Esophagus squamous epithelium (tissue), 5 donors: Measurements from ENCODE around the gene ENDOU. TPM values are rescaled to one million over a fixed set of nuclear protein-coding genes. Genes with fewer than 3 reads are reported as not detected.

Experiments used
- DNase-seq: peaks from one replicate; lab custom pipeline; 2025; lab: John Stamatoyannopoulos, UW
- H3K27ac ChIP-seq, 4 donors: fragments of 200-600 bp; sonication (generic); one replicate each; pipeline ENCODE4 v1.5.1; 2016 to 2019; ENCODE audit warnings: mild to moderate bottlenecking in 1 of 4
- H3K27me3 ChIP-seq, 4 donors: fragments of 200-600 bp; sonication (generic); 1 replicate in 3 of 4; 2 replicates in 1 of 4; pipeline versions ENCODE4 v1.5.1 to v1.6.0; 2017 to 2021; ENCODE audit warnings: antibody characterized with exemption in 1 of 4
- H3K36me3 ChIP-seq, 3 donors: fragments of 200-600 bp; sonication (generic); one replicate each; pipeline ENCODE4 v1.5.1; 2016 to 2019
- H3K4me1 ChIP-seq, 3 donors: fragments of 200-600 bp; sonication (generic); one replicate each; pipeline ENCODE4 v1.5.1; 2017 to 2019
- H3K4me3 ChIP-seq, 4 donors: fragments of 200-600 bp; sonication (generic); 1 replicate in 3 of 4; 2 replicates in 1 of 4; pipeline ENCODE4 v1.5.1; 2016 to 2019; ENCODE audit warnings: mild to moderate bottlenecking in 2 of 4, moderate library complexity in 1 of 4
- H3K9me3 ChIP-seq, 3 donors: fragments of 200-600 bp; sonication (generic); one replicate each; pipeline ENCODE4 v1.5.1; 2016 to 2019
- CTCF ChIP-seq, 6 experiments: fragments of 450-650 bp in 4 of 6; fragments of 200-600 bp in 2 of 6; sonication (generic) in 2 of 6; IDR thresholded peaks; one replicate each; pipeline ENCODE4 v1.5.1; 2016 to 2019; ENCODE audit warnings: antibody characterized with exemption in 6 of 6, mild to moderate bottlenecking in 4 of 6, moderate library complexity in 4 of 6
- POLR2A ChIP-seq, 4 donors: fragments of 450-650 bp; IDR thresholded peaks; one replicate each; pipeline ENCODE4 v1.6.1; 2017; ENCODE audit warnings: antibody characterized with exemption in 4 of 4, mild to moderate bottlenecking in 4 of 4, moderate library complexity in 3 of 4
- WGBS, 2 donors: methylation state at CpG; one replicate each; pipeline ENCODE4 v1.1.5; 2018; 5-methylcytosine and 5-hydroxymethylcytosine counted together
- intact Hi-C: fragments of 100-400 bp; cut with DNase I; formaldehyde crosslinking; loops from one replicate; pipeline ENCODE4 v1.15.0; 2022
- total RNA-seq, 4 donors: library from RNA; depleted of rRNA; stranded (reverse); fragments of >200 nt; gene quantifications; one replicate each; pipeline ENCODE4 v1.1.0, GENCODE V29; 2016
- donor health status: DM: yes; HTN: yes; CAD: no.

The ENDOU gene
- total RNA-seq, 4 donors from 2014 or later, result 39.8 to 112 (median 46.3) TPM

DNA sequence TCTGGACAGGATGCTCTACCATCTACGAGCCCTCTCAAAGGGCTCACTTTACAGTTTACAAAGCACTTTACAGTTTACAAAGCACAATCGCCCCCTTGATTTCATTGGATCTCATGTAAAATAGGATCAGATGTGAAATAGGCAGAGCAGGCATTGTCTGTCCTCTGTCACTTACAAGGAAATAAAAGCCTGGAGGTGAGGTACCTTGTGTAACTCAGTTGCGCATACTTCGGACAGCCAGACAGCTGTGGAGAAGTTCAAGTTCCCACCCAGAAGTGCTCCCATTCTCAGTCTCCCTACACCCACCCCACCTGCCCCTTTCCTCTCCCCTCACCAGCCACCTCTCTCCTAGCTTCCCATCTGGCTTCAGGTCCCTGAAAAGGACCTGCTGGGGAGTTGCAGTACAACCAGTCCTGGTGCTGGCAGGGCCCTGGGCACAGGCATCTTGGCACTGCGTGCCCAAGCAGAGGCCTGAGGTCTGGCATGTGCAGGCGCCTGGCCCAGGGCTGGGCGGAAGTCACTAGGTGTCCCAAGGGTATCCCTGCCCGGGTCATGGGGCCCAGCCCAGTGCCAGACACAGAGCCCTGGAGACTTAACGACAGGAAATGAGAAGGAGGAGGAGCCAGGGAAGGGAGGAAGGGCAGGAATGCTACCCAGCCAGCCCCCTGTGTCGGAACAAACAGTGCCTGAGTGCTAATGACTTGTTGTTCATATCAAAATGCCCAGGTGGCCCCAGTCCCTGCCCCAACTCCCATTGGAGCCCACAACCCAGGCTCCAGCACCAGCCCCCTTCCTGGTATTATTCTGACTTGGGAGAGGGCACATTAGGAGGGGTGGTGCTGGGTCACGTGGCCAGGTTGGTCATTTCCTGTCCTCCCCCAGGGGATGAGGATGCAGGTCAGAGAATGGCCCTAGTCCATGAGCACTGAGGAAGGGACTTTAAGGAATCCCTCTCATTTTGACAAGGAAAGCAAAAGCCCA lies 28.0 kb upstream of the ENDOU start:
- Histone ChIP-seq H3K27ac (peak overlapping the region; percentile 84 to 93 (median 90)), H3K27me3 (no peaks in the 10 kb centered on the region), H3K36me3 (peaks cover 0 to 39% (median 5%) of the 10 kb centered on the region in 3 donors), H3K9me3 (no peaks in the 10 kb centered on the region), H3K4me1 (peaks cover 58 to 77% (median 59%) of the 10 kb centered on the region in 3 donors), H3K4me3 (peak overlapping the region in 2 of 4 donors; percentile 3 to 77)
- 36 to 37% methylated on average over 6 to 7 of the region's 11 CpGs for WGBS, 2 donors
- DNase-seq, result no peak
- no peak for TF ChIP-seq POLR2A (IDR thresholded peaks at IDR 0.05)
- peak in 3 of 6 experiments; percentile 16 to 23 (median 20) for TF ChIP-seq CTCF (IDR thresholded peaks at IDR 0.05)
- intact Hi-C loops, result no loop called here

DNA sequence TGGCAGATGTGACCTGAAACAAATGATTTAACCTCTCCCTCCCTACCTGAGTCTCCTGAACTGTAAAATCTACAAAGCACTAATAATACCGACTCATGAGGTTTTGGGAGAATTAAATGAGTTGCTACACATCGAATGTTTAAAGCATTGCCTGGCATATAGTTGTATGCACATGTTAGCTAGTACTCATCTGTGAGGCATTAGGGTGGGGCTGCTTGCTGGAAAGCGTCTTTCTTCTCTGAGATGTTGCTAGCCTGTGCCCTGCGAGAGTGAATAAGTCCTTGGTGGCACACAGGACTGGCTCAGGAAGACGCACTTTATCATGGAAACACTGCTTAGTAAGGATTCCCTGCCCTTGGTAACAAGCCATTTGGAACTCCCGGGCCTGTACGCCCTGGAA lies 27.3 kb upstream of the ENDOU start:
- TF ChIP-seq POLR2A (IDR thresholded peaks at IDR 0.05) (no peak), CTCF (IDR thresholded peaks at IDR 0.05) (no peak)
- WGBS, 2 donors, result 24 to 53% methylated on average over 3 to 7 of the region's 7 CpGs
- H3K4me1 ChIP-seq, result peaks cover 51 to 69% (median 52%) of the 10 kb centered on the region in 3 donors
- H3K9me3 ChIP-seq, result no peaks in the 10 kb centered on the region
- intact Hi-C loops, result no loop called here
- DNase-seq, result no peak
- H3K27me3 ChIP-seq, result no peaks in the 10 kb centered on the region
- peaks cover 0 to 47% (median 5%) of the 10 kb centered on the region in 3 donors for H3K36me3 ChIP-seq
- peak overlapping the region in 1 of 4 donors; percentile 77 for H3K4me3 ChIP-seq
- H3K27ac ChIP-seq, result peak overlapping the region; percentile 84 to 93 (median 90)

- TF ChIP-seq CTCF (IDR thresholded peaks at IDR 0.05) (no peak), POLR2A (IDR thresholded peaks at IDR 0.05) (no peak)
- Histone ChIP-seq H3K36me3 (peaks cover 0 to 51% (median 5%) of the 10 kb centered on the region in 3 donors), H3K4me1 (peaks cover 49 to 65% (median 52%) of the 10 kb centered on the region in 3 donors), H3K4me3 (no peak overlapping the region), H3K27me3 (no peaks in the 10 kb centered on the region), H3K9me3 (no peaks in the 10 kb centered on the region), H3K27ac (peak overlapping the region; percentile 84 to 93 (median 90))
- WGBS, 2 donors, result 59 to 64% methylated on average over 3 to 4 of the region's 4 CpGs
- no peak for DNase-seq
- intact Hi-C loops, result no loop called here
Observed at GRCh38 chr12:47752121-47752520, 26.8 kb upstream of the ENDOU start.

GRCh38 chr12:47751561-47751960 lies 26.3 kb upstream of the ENDOU start:
- Histone ChIP-seq H3K4me3 (no peak overlapping the region), H3K27ac (peak overlapping the region in 3 of 4 donors; percentile 89 to 93 (median 92)), H3K9me3 (no peaks in the 10 kb centered on the region), H3K27me3 (no peaks in the 10 kb centered on the region), H3K36me3 (peaks cover under 1 to 57% (median 5%) of the 10 kb centered on the region in 3 donors), H3K4me1 (peaks cover 48 to 59% (median 49%) of the 10 kb centered on the region in 3 donors)
- 58 to 82% methylated on average over 5 to 7 of the region's 9 CpGs for WGBS, 2 donors
- no peak for DNase-seq
- intact Hi-C loops, result no loop called here
- TF ChIP-seq CTCF (IDR thresholded peaks at IDR 0.05), result no peak
- TF ChIP-seq POLR2A (IDR thresholded peaks at IDR 0.05), result no peak
